ENCODE measurements around the gene PRKN.

Gene PRKN

DNA sequence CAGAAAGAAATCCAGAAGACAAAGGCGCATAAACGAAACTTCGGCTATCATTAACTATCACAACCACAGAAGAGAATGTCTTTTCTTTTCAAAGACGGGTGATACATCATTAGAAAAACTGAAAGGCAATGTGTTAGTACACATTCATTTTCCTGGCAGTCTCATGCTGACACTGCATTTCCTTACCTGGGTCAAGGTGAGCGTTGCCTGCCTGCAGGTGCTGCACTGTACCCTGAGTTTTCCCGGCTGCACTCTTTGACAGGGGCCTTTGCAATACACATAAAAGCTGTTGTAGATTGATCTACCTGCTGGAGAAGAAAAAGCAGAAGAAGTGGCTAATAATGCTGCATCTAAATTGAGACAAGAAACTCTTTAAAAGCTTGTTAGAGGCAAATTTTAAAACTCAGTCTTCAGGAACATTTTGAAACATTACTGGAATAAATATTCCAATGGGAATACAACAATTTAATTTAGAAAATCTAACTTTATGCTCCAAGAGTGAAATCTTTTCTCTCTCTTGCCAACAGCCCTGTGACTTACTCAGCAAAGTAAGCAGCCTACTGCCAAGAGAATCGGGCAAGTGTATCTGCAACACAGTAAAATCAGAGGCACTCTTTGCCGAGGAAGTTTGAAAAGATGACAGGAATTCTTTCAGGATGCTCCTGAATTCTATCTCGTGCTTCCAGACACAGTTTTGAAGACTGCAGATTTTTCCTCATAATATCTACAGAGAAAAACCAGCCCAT, 526.4 kb downstream of the PRKN start:
- H3K4me3 ChIP-seq (ENCODE audit: low read depth, low read length), result no peak overlapping the region
- no peak for DNase-seq (ENCODE audit: low read depth)
- TF ChIP-seq, protein P1, sequence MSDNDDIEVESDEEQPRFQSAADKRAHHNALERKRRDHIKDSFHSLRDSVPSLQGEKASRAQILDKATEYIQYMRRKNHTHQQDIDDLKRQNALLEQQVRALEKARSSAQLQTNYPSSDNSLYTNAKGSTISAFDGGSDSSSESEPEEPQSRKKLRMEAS (IDR thresholded peaks at IDR 0.05; ENCODE audit: low read depth, low read length), result no peak
- TF ChIP-seq, protein P2, sequence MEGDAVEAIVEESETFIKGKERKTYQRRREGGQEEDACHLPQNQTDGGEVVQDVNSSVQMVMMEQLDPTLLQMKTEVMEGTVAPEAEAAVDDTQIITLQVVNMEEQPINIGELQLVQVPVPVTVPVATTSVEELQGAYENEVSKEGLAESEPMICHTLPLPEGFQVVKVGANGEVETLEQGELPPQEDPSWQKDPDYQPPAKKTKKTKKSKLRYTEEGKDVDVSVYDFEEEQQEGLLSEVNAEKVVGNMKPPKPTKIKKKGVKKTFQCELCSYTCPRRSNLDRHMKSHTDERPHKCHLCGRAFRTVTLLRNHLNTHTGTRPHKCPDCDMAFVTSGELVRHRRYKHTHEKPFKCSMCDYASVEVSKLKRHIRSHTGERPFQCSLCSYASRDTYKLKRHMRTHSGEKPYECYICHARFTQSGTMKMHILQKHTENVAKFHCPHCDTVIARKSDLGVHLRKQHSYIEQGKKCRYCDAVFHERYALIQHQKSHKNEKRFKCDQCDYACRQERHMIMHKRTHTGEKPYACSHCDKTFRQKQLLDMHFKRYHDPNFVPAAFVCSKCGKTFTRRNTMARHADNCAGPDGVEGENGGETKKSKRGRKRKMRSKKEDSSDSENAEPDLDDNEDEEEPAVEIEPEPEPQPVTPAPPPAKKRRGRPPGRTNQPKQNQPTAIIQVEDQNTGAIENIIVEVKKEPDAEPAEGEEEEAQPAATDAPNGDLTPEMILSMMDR (IDR thresholded peaks at IDR 0.05; ENCODE audit: low read depth, low read length), result no peak
- TF ChIP-seq POLR2A (IDR thresholded peaks at IDR 0.05; ENCODE audit: extremely low read depth, insufficient read length) (no peak), MYC (IDR thresholded peaks at IDR 0.05; ENCODE audit: low read depth, low read length) (no peak)

DNA sequence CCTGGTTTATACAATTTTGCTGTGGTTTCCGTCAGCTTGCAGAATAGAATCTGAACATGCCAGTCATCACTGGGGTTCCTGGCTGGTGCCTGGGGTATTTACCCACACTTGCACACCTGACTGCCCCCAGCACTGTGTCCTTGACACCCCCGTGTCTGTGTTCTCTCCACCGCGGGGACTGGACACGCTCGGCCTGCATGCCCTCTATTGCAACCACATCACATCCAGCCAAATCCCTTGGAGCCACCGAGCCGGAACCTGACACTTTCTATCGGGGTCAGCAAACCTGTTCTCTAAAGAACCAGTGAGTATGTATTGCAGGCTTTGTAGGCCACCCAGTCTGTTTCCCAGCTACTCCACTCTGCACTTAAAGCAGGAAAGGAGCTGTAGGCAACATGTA, 527.5 kb downstream of the PRKN start:
- DNase-seq (ENCODE audit: low read depth), result no peak
- H3K4me3 ChIP-seq (ENCODE audit: low read depth, low read length), result no peak overlapping the region
- TF ChIP-seq, protein P1 (IDR thresholded peaks at IDR 0.05; ENCODE audit: low read depth, low read length), result no peak
- TF ChIP-seq MYC (IDR thresholded peaks at IDR 0.05; ENCODE audit: low read depth, low read length), result no peak
- no peak for TF ChIP-seq POLR2A (IDR thresholded peaks at IDR 0.05; ENCODE audit: extremely low read depth, insufficient read length)

DNA sequence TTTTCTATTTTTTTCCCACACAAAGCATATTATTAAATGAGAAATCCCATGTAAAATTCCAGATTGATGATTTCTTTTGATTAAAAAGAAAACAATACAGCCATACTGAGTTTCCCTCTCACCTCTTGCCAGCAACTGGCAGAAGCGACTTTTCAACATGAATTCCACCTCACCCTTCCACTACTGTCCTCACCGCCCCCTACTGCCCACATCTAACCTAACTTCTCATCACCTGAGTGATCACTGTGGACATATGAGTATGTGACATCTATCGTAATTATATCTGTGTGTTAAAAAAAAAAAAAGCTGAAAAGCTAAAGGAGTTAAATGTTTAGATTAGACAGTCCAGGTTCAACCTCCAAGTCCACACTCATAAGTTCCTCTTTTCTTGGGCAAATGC, 528.6 kb downstream of the PRKN start:
- no peak overlapping the region for H3K4me3 ChIP-seq (ENCODE audit: low read depth, low read length)
- DNase-seq (ENCODE audit: low read depth), result no peak
- no peak for TF ChIP-seq POLR2A (IDR thresholded peaks at IDR 0.05; ENCODE audit: extremely low read depth, insufficient read length)
- no peak for TF ChIP-seq MYC (IDR thresholded peaks at IDR 0.05; ENCODE audit: low read depth, low read length)
- TF ChIP-seq, protein P1 (IDR thresholded peaks at IDR 0.05; ENCODE audit: low read depth, low read length), result no peak
- TF ChIP-seq, protein P2 (IDR thresholded peaks at IDR 0.05; ENCODE audit: low read depth, low read length), result no peak

DNA sequence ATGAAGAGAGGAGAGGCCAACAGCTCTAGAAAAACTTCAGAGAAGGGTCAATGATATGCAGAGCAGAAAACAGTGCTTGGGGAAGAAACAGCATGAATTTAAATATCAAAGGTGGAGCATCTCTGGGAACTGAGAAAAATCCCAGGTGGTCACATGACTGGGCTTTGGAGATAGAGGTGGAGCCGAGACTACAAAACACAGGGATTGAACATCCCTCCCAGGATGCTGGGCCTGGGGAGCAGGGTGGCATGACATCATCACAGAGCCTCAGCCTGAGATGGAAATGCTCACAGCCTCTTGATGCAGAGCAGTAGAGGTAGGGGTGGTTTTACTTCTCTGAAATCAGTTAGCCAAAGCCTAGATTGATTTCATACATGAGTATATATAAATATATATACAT, 529.5 kb downstream of the PRKN start:
- no peak for DNase-seq (ENCODE audit: low read depth)
- no peak overlapping the region for H3K4me3 ChIP-seq (ENCODE audit: low read depth, low read length)
- TF ChIP-seq, protein P1 (IDR thresholded peaks at IDR 0.05; ENCODE audit: low read depth, low read length), result no peak
- no peak for TF ChIP-seq MYC (IDR thresholded peaks at IDR 0.05; ENCODE audit: low read depth, low read length)
- no peak for TF ChIP-seq POLR2A (IDR thresholded peaks at IDR 0.05; ENCODE audit: extremely low read depth, insufficient read length)
- TF ChIP-seq, protein P2 (IDR thresholded peaks at IDR 0.05; ENCODE audit: low read depth, low read length), result no peak

DNA sequence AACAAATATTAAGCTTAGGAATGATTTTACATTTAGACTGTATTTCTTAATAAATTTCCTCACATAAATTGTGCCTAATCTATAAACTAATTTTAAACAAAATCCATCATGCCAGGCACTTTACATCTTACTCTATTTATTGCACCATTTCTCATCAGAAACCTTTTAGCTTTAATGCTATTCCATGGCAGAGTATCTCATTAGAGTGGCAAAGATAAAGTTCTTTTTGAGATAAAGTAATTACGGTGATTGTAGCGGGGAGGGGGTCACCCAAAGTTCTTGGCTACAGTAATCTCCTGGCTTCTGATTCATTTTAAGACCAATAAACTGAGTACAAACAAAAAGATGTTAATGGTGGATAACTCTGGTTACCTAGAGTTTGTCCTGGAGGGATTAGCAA, 532.1 kb downstream of the PRKN start:
- H3K4me3 ChIP-seq (ENCODE audit: low read depth, low read length), result no peak overlapping the region
- no peak for DNase-seq (ENCODE audit: low read depth)
- TF ChIP-seq MYC (IDR thresholded peaks at IDR 0.05; ENCODE audit: low read depth, low read length) (no peak), POLR2A (IDR thresholded peaks at IDR 0.05; ENCODE audit: extremely low read depth, insufficient read length) (no peak)
- TF ChIP-seq, protein P1 (IDR thresholded peaks at IDR 0.05; ENCODE audit: low read depth, low read length), result no peak
- TF ChIP-seq, protein P2 (IDR thresholded peaks at IDR 0.05; ENCODE audit: low read depth, low read length), result no peak

DNA sequence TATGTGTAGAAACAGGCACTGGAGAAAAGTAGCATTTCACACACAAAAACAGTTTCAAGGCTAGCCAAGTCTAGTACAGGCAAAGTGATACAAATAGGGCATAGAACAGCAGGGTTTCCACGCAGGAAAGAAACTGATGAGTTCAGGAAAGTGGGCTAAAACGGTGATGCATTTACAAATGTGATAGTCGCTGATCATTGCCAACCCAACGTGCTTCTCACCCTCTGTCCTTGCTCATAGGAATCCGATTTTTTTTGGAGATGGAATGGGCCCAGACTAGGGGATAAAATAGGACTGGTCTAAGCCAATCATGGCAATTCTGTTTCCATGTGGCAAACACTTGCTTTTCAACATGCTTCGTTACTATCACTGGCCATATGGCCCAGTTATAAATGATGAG, 536.6 kb downstream of the PRKN start:
- DNase-seq (ENCODE audit: low read depth), result no peak
- TF ChIP-seq, protein P2 (IDR thresholded peaks at IDR 0.05; ENCODE audit: low read depth, low read length), result no peak
- no peak for TF ChIP-seq POLR2A (IDR thresholded peaks at IDR 0.05; ENCODE audit: extremely low read depth, insufficient read length)

More for the DNA sequence above, 536.6 kb downstream of the PRKN start:
- H3K4me3 ChIP-seq (ENCODE audit: low read depth, low read length), result no peak overlapping the region
